ENCODE data around the gene OR4E2. TPM values are rescaled to one million over a fixed set of nuclear protein-coding genes. Genes with fewer than 3 reads are reported as not detected.

Gene OR4E2
- total and polyA plus RNA-seq, 4 experiments from 2014 or later = not detected

GRCh38 chr14:21668377-21668776, 14.7 kb downstream of the OR4E2 start:
- ChIA-PET POLR2A (ENCODE audit: partially characterized antibody) (no interaction called here), CTCF (ENCODE audit: partially characterized antibody) (no interaction called here)
- H3K9me3 ChIP-seq (ENCODE audit: control insufficient read depth in 1 of 2, low read length in 2 of 2) = no peaks in the 10 kb centered on the region
- H3K27ac ChIP-seq (ENCODE audit: low read depth, low read length) = no peak overlapping the region
- H3K4me3 ChIP-seq (ENCODE audit: low read length in 2 of 2) = no peak overlapping the region
- H3K9me3 Mint-ChIP-seq = peaks cover 0 to 5% (median 1%) of the 10 kb centered on the region in 8 donors
- intact Hi-C loops (cut with micrococcal nuclease) = no loop called here
- no peaks in the 10 kb centered on the region for H3K36me3 ChIP-seq (ENCODE audit: insufficient read depth, low read length)
- H3K27ac Mint-ChIP-seq = no peak overlapping the region
- no peaks in the 10 kb centered on the region for H3K36me3 Mint-ChIP-seq
- peaks cover 22 to 29% of the 10 kb centered on the region in 2 donors for H3K27me3 Mint-ChIP-seq
- H3K4me3 Mint-ChIP-seq = no peak overlapping the region
- peaks cover 6% of the 10 kb centered on the region for H3K27me3 ChIP-seq (ENCODE audit: insufficient read depth, low read length)
- no peaks in the 10 kb centered on the region for H3K4me1 Mint-ChIP-seq
- no peaks in the 10 kb centered on the region for H3K4me1 ChIP-seq (ENCODE audit: insufficient read depth, low read length)
- no peak for DNase-seq

GRCh38 chr14:21669284-21669683, 15.6 kb downstream of the OR4E2 start:
- no peak overlapping the region for H3K4me3 Mint-ChIP-seq
- DNase-seq = no peak
- Histone ChIP-seq H3K9me3 (ENCODE audit: control insufficient read depth in 1 of 2, low read length in 2 of 2) (no peaks in the 10 kb centered on the region), H3K27ac (ENCODE audit: low read depth, low read length) (no peak overlapping the region), H3K27me3 (ENCODE audit: insufficient read depth, low read length) (peaks cover 5% of the 10 kb centered on the region), H3K4me1 (ENCODE audit: insufficient read depth, low read length) (no peaks in the 10 kb centered on the region), H3K4me3 (ENCODE audit: low read length in 2 of 2) (no peak overlapping the region), H3K36me3 (ENCODE audit: insufficient read depth, low read length) (no peaks in the 10 kb centered on the region)
- no peak overlapping the region for H3K27ac Mint-ChIP-seq
- intact Hi-C loops (cut with micrococcal nuclease) = no loop called here
- CTCF ChIA-PET (ENCODE audit: partially characterized antibody) = no interaction called here
- peaks cover 0 to 4% (median under 1%) of the 10 kb centered on the region in 8 donors for H3K9me3 Mint-ChIP-seq
- H3K27me3 Mint-ChIP-seq = peaks cover 22% of the 10 kb centered on the region in 2 donors
- POLR2A ChIA-PET (ENCODE audit: partially characterized antibody) = no interaction called here
- H3K36me3 Mint-ChIP-seq = no peaks in the 10 kb centered on the region
- H3K4me1 Mint-ChIP-seq = no peaks in the 10 kb centered on the region

- Histone ChIP-seq H3K4me1 (ENCODE audit: insufficient read depth, low read length) (no peaks in the 10 kb centered on the region), H3K27me3 (ENCODE audit: insufficient read depth, low read length) (no peaks in the 10 kb centered on the region), H3K9me3 (ENCODE audit: control insufficient read depth in 1 of 2, low read length in 2 of 2) (no peaks in the 10 kb centered on the region), H3K4me3 (ENCODE audit: low read length in 2 of 2) (no peak overlapping the region), H3K36me3 (ENCODE audit: insufficient read depth, low read length) (no peaks in the 10 kb centered on the region), H3K27ac (ENCODE audit: low read depth, low read length) (no peak overlapping the region)
- intact Hi-C loops (cut with micrococcal nuclease) = no loop called here
- DNase-seq = no peak
- peaks cover 15 to 18% of the 10 kb centered on the region in 2 donors for H3K27me3 Mint-ChIP-seq
- peaks cover 0 to 22% (median 12%) of the 10 kb centered on the region in 8 donors for H3K9me3 Mint-ChIP-seq
- CTCF ChIA-PET (ENCODE audit: partially characterized antibody) = interaction anchor here (1.5 kb wide), 1 partner anchor 63 kb away, joined by 3 read pairs; no protein-coding TSS in a partner anchor
- H3K27ac Mint-ChIP-seq = no peak overlapping the region
- H3K4me1 Mint-ChIP-seq = no peaks in the 10 kb centered on the region
- no peak overlapping the region for H3K4me3 Mint-ChIP-seq
- POLR2A ChIA-PET (ENCODE audit: partially characterized antibody) = no interaction called here
- H3K36me3 Mint-ChIP-seq = no peaks in the 10 kb centered on the region
Observed at GRCh38 chr14:21671371-21671770, 17.7 kb downstream of the OR4E2 start.

- Histone ChIP-seq H3K27ac (ENCODE audit: low read depth, low read length) (no peak overlapping the region), H3K4me3 (ENCODE audit: low read length in 2 of 2) (no peak overlapping the region), H3K4me1 (ENCODE audit: insufficient read depth, low read length) (no peaks in the 10 kb centered on the region), H3K36me3 (ENCODE audit: insufficient read depth, low read length) (no peaks in the 10 kb centered on the region), H3K9me3 (ENCODE audit: control insufficient read depth in 1 of 2, low read length in 2 of 2) (no peaks in the 10 kb centered on the region), H3K27me3 (ENCODE audit: insufficient read depth, low read length) (no peaks in the 10 kb centered on the region)
- Mint-ChIP-seq H3K4me3 (no peak overlapping the region), H3K36me3 (no peaks in the 10 kb centered on the region), H3K9me3 (peaks cover 0 to 22% (median 14%) of the 10 kb centered on the region in 8 donors), H3K27ac (no peak overlapping the region), H3K4me1 (no peaks in the 10 kb centered on the region), H3K27me3 (peaks cover 15 to 21% of the 10 kb centered on the region in 2 donors)
- DNase-seq = no peak
- intact Hi-C loops (cut with micrococcal nuclease) = no loop called here
- CTCF ChIA-PET (ENCODE audit: partially characterized antibody) = interaction anchor here (1.5 kb wide), 1 partner anchor 63 kb away, joined by 3 read pairs; no protein-coding TSS in a partner anchor
- POLR2A ChIA-PET (ENCODE audit: partially characterized antibody) = no interaction called here
Observed at GRCh38 chr14:21672116-21672515, 18.5 kb downstream of the OR4E2 start.

- Histone ChIP-seq H3K27ac (ENCODE audit: low read depth, low read length) (no peak within 1 kb of the TSS), H3K27me3 (ENCODE audit: insufficient read depth, low read length) (no peaks in the 10 kb centered on the region), H3K36me3 (ENCODE audit: insufficient read depth, low read length) (no peaks in the 10 kb centered on the region), H3K9me3 (ENCODE audit: control insufficient read depth in 1 of 2, low read length in 2 of 2) (no peaks in the 10 kb centered on the region), H3K4me3 (ENCODE audit: low read length in 2 of 2) (no peak within 1 kb of the TSS), H3K4me1 (ENCODE audit: insufficient read depth, low read length) (no peaks in the 10 kb centered on the region)
- Mint-ChIP-seq H3K9me3 (peaks cover 0 to 26% (median 14%) of the 10 kb centered on the region in 8 donors), H3K27me3 (peaks cover 22 to 24% of the 10 kb centered on the region in 2 donors), H3K36me3 (no peaks in the 10 kb centered on the region), H3K4me3 (no peak within 1 kb of the TSS), H3K4me1 (no peaks in the 10 kb centered on the region), H3K27ac (no peak within 1 kb of the TSS)
- intact Hi-C loops (cut with micrococcal nuclease) = no loop called here
- DNase-seq = no peak
- CTCF ChIA-PET (ENCODE audit: partially characterized antibody) = interaction anchor here (1.2 kb wide), 1 partner anchor 9 kb away, joined by 3 read pairs; no protein-coding TSS in a partner anchor
- POLR2A ChIA-PET (ENCODE audit: partially characterized antibody) = no interaction called here
Observed at GRCh38 chr14:21673718-21674117, 20.1 kb downstream of the OR4E2 start, which contains the start of gene OR4E1. Gene OR4E1, minus strand, starts transcription at chr14:21673818. Its CDS starts 2,883 bp downstream, at chr14:21670935.

- H3K27me3 ChIP-seq (ENCODE audit: insufficient read depth, low read length) = no peaks in the 10 kb centered on the region
- intact Hi-C loops (cut with micrococcal nuclease) = no loop called here
- no peak for DNase-seq
- H3K36me3 ChIP-seq (ENCODE audit: insufficient read depth, low read length) = no peaks in the 10 kb centered on the region
- Mint-ChIP-seq H3K9me3 (peaks cover 0 to 26% (median 14%) of the 10 kb centered on the region in 8 donors), H3K4me1 (no peaks in the 10 kb centered on the region), H3K36me3 (no peaks in the 10 kb centered on the region), H3K27ac (no peak overlapping the region), H3K4me3 (no peak overlapping the region), H3K27me3 (peaks cover 15% of the 10 kb centered on the region in 2 donors)
- H3K9me3 ChIP-seq (ENCODE audit: control insufficient read depth in 1 of 2, low read length in 2 of 2) = no peaks in the 10 kb centered on the region
- H3K27ac ChIP-seq (ENCODE audit: low read depth, low read length) = no peak overlapping the region
- no peaks in the 10 kb centered on the region for H3K4me1 ChIP-seq (ENCODE audit: insufficient read depth, low read length)
- CTCF ChIA-PET (ENCODE audit: partially characterized antibody) = interaction anchor here (1.1 kb wide), 1 partner anchor 11 kb away, joined by 3 read pairs; no protein-coding TSS in a partner anchor
- no peak overlapping the region for H3K4me3 ChIP-seq (ENCODE audit: low read length in 2 of 2)
- POLR2A ChIA-PET (ENCODE audit: partially characterized antibody) = no interaction called here
Observed at GRCh38 chr14:21675566-21675965, 21.9 kb downstream of the OR4E2 start.

- no peaks in the 10 kb centered on the region for H3K36me3 Mint-ChIP-seq
- Histone ChIP-seq H3K9me3 (ENCODE audit: control insufficient read depth in 1 of 2, low read length in 2 of 2) (no peaks in the 10 kb centered on the region), H3K4me1 (ENCODE audit: insufficient read depth, low read length) (no peaks in the 10 kb centered on the region), H3K4me3 (ENCODE audit: low read length in 2 of 2) (no peak overlapping the region), H3K36me3 (ENCODE audit: insufficient read depth, low read length) (no peaks in the 10 kb centered on the region), H3K27me3 (ENCODE audit: insufficient read depth, low read length) (no peaks in the 10 kb centered on the region), H3K27ac (ENCODE audit: low read depth, low read length) (no peak overlapping the region)
- H3K4me1 Mint-ChIP-seq = no peaks in the 10 kb centered on the region
- H3K27ac Mint-ChIP-seq = no peak overlapping the region
- H3K4me3 Mint-ChIP-seq = no peak overlapping the region
- H3K9me3 Mint-ChIP-seq = peaks cover 0 to 19% (median 12%) of the 10 kb centered on the region in 8 donors
- ChIA-PET POLR2A (ENCODE audit: partially characterized antibody) (no interaction called here), CTCF (ENCODE audit: partially characterized antibody) (no interaction called here)
- H3K27me3 Mint-ChIP-seq = peaks cover 18 to 24% of the 10 kb centered on the region in 2 donors
- DNase-seq = no peak
- intact Hi-C loops (cut with micrococcal nuclease) = no loop called here
Observed at GRCh38 chr14:21680072-21680471, 26.4 kb downstream of the OR4E2 start.

Measured in CD4-positive, alpha-beta memory T cell (primary cell).